Stimulated activated CD4-positive, alpha-beta T cell treated with anti-CD3 and anti-CD28 coated beads, Interleukin-1b, Interleukin-23, amount 100 ng/mL, for 4 hours (primary cell): ENCODE data around the gene OSM.
A peak's percentile ranks its signal among the peaks of the same experiment; 100 is the strongest.

ENCODE experiments used
- DNase-seq, 2 donors: peaks; one replicate each; pipeline ENCODE4 v3.0.0-alpha.2; 2020; ENCODE audit warnings: low read depth in 2 of 2

The OSM gene

GRCh38 chr22:30297991-30298701 is 31.5 kb upstream of the OSM start:
- DNase-seq: no peak

GRCh38 chr22:30297276-30297990 is 30.8 kb upstream of the OSM start:
- DNase-seq: no peak

- DNase-seq: no peak
Measured at GRCh38 chr22:30296833-30297232, 30.2 kb upstream of the OSM start.

GRCh38 chr22:30296324-30296723 is 29.7 kb upstream of the OSM start:
- DNase-seq: no peak

- no peak for DNase-seq
Measured at GRCh38 chr22:30295576-30295975, 28.9 kb upstream of the OSM start.

GRCh38 chr22:30294830-30295229 is 28.2 kb upstream of the OSM start:
- DNase-seq: no peak

- DNase-seq: no peak
Measured at GRCh38 chr22:30294066-30294465, 27.4 kb upstream of the OSM start.

GRCh38 chr22:30293026-30293425 is 26.4 kb upstream of the OSM start:
- DNase-seq: no peak

- no peak for DNase-seq
Measured at GRCh38 chr22:30292069-30292970, 25.7 kb upstream of the OSM start.

GRCh38 chr22:30291058-30291892 is 24.6 kb upstream of the OSM start:
- no peak for DNase-seq

GRCh38 chr22:30290342-30291057 is 23.8 kb upstream of the OSM start:
- DNase-seq: no peak

- DNase-seq: no peak
Measured at GRCh38 chr22:30289980-30290313, 23.3 kb upstream of the OSM start.

GRCh38 chr22:30289141-30289979 is 22.7 kb upstream of the OSM start, which contains the start of gene CASTOR1:
Gene CASTOR1 (minus strand): TSS chr22:30289505. CDS start chr22:30289497, 8 bp downstream.
- DNase-seq: peak; percentile 79 to 90

GRCh38 chr22:30288419-30289140 is 21.9 kb upstream of the OSM start:
- DNase-seq: no peak

- DNase-seq: peak; percentile 85 to 86
Measured at GRCh38 chr22:30287648-30288418, 21.2 kb upstream of the OSM start.

GRCh38 chr22:30286813-30287647 is 20.4 kb upstream of the OSM start:
- DNase-seq: peak; percentile 86 to 89

GRCh38 chr22:30286331-30286730 is 19.7 kb upstream of the OSM start:
- DNase-seq: no peak

GRCh38 chr22:30285846-30286200 is 19.2 kb upstream of the OSM start:
- no peak for DNase-seq
